ENCODE results near the gene GAN. TPM values are rescaled to one million over a fixed set of nuclear protein-coding genes. Genes with fewer than 3 reads are reported as not detected.

The GAN gene
- total RNA-seq, 1 experiment from 2014 or later, result 25.4 TPM

GRCh38 chr16:81335669-81336068, 20.9 kb downstream of the GAN start (continued):
- TF ChIP-seq ZNF425 (CRISPR knock-in tag; conservative IDR thresholded peaks at IDR 0.05) (no peak), ZNF263 (CRISPR knock-in tag; IDR thresholded peaks at IDR 0.05; ENCODE audit: low read depth) (no peak), ZNF671 (CRISPR knock-in tag; IDR thresholded peaks at IDR 0.05) (no peak), ATF6 (CRISPR knock-in tag; IDR thresholded peaks at IDR 0.05) (no peak), USF2 (CRISPR knock-in tag; IDR thresholded peaks at IDR 0.05) (no peak), PRDM15 (CRISPR knock-in tag; IDR thresholded peaks at IDR 0.05) (no peak), ZSCAN18 (CRISPR knock-in tag; IDR thresholded peaks at IDR 0.05) (no peak), HMGA2 (CRISPR knock-in tag; IDR thresholded peaks at IDR 0.05) (no peak), NFYB (CRISPR knock-in tag; conservative IDR thresholded peaks at IDR 0.05; ENCODE audit: low read depth) (no peak), JUN (CRISPR knock-in tag; IDR thresholded peaks at IDR 0.05) (no peak), ARID4B (CRISPR knock-in tag; IDR thresholded peaks at IDR 0.05; ENCODE audit: borderline replicate concordance) (no peak), OVOL2 (CRISPR knock-in tag; IDR thresholded peaks at IDR 0.05; ENCODE audit: borderline replicate concordance) (no peak)
